ENCODE measurements around the gene SPINT2.
"Not testable (repeated sequence)": the region's sequence is repeated elsewhere in the genome, so short reads cannot be mapped to it uniquely, and the experiment has no call there.

The SPINT2 gene

GRCh38 chr19:38324431-38324830, 60.1 kb downstream of the SPINT2 start:
- no peak for DNase-seq

GRCh38 chr19:38326591-38326990, 62.2 kb downstream of the SPINT2 start:
- no peak for DNase-seq

GRCh38 chr19:38329651-38330050, 65.3 kb downstream of the SPINT2 start:
- no peak for DNase-seq

- no peak for DNase-seq
Observed at GRCh38 chr19:38331728-38332127, 67.4 kb downstream of the SPINT2 start.

- no peak for DNase-seq
Observed at GRCh38 chr19:38333245-38333644, 68.9 kb downstream of the SPINT2 start.

GRCh38 chr19:38335949-38336637, 71.7 kb downstream of the SPINT2 start:
- peak; percentile 96 for DNase-seq

GRCh38 chr19:38336638-38337359, 72.4 kb downstream of the SPINT2 start:
- peak; percentile 72 for DNase-seq

- DNase-seq: no peak
Observed at GRCh38 chr19:38337360-38337653, 72.9 kb downstream of the SPINT2 start.

- DNase-seq: not testable (repeated sequence)
Observed at GRCh38 chr19:38339011-38339410, 74.6 kb downstream of the SPINT2 start.

- DNase-seq: no peak
Observed at GRCh38 chr19:38340927-38341326, 76.6 kb downstream of the SPINT2 start.
